ENCODE results near the gene ATP11B.

The ATP11B gene

DNA sequence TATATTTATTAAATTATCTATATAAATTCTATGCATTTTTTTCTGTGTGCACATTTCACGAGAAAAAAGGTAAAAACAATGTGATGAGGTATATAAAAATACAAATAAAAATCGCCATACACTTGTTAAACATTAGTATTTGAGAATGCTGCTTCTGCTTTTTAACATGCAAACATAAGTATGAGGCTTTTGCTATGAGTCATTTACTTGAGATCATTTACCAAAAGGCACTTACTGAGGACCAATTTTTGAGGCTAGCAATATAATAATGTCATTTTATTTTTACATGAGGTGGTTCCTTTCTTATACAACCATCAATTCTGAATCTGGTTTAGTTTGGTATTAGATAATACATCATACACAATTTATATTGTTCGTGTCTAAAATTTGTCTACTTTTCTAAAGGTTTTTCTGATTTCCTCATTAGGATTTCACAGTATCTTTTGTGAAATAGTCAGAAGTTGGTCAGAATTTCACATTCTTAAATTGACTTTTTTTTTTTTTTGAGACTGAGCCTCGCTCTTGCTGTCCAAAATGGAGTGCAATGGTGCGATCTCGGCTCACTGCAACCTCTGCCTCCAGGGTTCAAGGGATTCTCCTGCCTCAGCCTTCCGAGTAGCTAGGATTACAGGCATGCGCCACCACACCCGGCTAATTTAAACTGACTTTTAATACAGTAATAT is 161.4 kb downstream of the ATP11B start:
- DNase-seq (ENCODE audit: low spot score): no peak

DNA sequence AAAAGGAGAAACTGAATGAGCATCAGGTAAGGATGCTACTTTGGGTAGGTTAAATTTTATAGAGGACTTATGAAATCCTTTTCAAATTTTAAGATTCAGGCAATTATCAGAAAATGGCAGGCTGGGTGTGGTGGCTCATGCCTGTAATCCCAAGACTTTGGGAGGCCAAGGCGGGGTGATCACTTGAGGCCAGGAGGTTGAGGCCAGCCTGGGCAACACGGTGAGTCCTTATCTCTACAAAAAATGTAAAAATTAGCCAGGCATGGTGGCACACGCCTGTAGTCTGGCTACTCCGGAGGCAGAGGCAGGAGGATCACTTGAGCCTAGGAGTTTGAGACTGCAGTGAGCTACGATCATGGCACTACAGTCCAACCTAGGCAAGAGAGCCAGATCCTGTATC is 163.9 kb downstream of the ATP11B start:
- DNase-seq (ENCODE audit: low spot score): no peak

DNA sequence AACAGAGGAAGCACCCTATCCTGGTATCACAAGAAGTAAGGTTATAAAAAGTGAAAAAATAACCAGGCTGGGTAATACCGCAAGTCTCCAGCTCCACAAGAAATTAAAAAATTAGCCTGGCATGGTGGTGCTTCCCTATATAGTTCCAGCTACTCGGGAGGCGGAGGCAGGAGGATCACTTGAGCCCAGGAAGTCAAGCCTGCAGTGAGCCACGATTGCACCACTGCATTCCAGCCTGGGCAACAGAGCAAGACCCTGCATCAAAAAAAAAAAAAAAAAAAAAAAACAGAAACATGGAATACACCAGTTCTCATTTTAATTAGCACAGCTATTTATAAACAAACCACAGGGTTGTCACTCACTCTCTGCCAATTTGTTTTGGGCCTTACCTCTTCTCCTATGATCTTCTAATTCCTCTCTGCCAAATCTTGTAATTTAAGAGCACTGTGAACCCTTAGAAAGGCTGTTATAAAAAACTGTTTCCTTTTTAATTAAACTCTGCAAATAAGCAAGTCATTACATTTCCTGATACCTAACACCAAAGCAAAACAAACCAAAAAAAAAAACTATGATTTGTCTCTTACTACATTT is 164.5 kb downstream of the ATP11B start:
- no peak for DNase-seq (ENCODE audit: low spot score)

DNA sequence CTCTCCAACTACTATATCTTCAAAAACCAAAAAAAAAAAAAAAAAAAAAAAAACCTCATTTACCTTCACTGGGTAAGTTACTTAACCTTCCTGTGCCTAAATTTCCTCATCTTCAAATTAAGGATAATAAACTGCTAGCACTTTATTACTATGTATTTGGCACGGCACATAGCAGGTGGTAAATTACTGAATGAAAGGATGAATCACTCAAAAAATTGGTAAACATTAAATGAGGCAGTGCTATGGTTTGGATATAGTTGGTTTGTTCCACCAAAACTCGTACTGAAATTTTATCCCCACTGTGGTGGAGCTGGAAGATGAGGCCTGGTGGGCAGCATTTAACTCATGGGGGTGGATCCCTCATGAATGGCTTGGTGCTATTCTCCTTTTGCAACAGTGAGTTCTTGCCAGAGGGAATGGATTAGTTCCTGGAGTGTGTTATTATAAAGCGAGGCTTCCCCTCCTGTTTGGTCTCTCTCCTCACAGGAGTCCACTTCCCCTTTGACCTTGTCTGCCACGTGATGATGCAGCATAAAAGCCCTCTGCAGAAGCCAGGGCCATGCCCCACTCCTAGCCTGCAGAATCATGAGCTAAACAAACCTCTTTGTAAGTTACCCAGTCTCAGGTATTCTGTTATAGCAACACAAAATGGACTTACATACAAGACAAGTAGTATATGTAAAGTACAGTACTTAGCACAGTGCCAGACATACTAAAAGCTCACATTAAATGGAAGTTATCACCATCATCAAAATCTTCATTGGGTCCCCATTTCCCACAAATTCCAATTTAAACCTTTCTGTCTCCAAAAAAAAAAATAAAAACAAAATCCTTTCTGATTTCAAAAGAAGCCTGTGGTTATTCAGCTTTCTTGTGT is 166.4 kb downstream of the ATP11B start:
- DNase-seq (ENCODE audit: low spot score): no peak

DNA sequence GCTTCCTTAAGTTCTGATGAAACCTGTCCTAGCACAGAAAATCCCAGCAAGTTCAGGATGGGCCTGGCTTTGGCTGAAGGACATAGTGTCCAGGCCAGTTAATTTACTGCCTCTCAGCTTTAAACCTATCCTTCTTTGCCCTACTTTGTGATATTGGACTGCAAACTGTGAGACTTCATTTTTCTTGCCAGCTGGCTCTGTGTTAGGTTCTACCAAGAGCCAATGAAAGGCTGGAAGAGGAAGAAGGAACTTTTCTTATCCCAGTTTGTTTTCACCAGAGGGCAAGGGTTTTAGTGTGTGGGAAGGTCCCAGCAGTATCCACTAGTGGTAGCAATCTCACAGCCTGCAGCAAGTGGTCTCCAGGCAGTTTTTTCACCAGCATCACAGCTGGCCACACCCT is 168.9 kb downstream of the ATP11B start:
- no peak for DNase-seq (ENCODE audit: low spot score)

DNA sequence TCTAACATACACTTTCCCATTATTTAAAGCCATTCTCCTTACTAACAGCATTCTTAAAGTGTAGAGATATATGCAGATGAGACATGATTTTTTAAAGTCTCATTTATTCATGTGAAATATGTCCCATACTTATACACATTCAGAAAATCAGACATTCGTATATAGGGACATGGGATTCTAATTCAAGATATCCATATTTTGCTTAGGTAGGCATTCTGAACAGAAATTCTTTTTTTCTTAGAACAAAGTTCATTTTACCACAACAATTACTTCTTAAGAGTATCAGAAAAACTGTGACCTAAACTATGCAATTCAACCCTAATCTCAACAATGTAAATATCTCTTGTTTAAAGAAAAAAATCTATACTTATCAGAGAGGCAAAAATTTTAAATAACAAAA is 170.9 kb downstream of the ATP11B start:
- no peak for DNase-seq (ENCODE audit: low spot score)

DNA sequence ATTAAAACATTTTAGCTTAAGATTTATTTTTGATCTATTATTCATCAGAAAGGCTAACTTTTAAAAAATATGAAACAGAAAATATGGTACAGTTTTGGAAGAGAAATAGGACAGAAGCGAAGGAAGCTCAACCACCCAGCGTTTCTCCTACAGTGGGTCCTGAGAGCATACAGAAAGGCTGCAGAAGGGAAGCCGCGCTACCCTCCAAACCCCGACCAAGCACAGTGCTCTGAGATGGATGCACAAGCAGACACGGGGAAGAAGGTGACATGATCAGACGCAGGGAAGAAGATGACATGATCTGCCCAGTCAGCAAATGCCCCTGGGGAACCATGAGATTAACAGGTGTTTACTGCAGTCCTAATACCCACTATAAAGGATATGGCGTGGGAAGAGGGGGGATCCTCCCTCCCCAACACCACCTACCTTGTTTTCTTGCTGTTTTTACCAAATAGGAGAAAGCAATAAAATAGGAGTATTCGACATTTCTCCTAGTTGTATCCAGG is 172.6 kb downstream of the ATP11B start:
- no peak for DNase-seq (ENCODE audit: low spot score)

DNA sequence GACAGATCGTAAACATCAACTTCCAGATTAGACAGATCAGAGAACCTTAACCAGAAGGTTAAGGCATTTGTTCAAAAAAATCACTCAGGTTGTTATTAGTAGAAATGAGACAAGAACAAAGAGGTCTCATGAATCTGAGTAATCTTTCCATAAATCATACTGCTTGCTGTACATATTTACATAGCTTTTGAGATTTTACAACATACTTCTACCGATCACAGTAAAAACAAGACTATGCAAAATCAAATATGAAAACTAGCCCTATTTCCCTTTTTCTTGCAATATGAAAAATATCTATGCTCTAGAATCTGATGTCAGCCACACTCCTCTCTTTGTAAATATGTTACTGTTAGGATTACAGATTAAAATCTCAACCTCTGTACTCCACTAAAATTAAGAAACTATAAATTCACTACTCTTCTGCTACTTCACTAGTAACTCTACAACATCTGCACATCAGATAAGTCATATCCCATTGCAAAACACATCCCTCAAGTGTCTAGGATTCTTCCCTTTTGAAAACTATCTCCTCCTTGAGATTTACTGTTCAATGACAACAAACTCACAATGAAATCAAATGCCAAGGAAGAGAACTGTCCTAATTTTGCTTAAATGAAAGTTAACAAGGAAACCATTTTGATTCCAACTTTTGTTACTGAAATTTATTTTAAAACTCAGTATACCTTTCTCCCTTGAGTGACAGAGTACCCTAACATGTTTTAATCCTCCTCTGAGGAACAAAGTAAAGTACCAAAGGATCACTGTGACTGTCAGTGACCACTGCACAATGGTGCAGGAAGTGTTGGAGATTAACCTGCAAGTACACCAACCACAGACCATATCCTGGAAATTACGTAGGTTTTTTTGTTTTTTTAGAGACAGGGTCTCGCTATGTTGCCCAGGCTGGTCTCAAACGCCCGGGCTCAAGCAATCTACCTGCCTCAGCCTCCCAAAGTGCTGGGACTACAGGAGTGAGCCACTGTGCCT is 174.2 kb downstream of the ATP11B start:
- no peak for DNase-seq (ENCODE audit: low spot score)

DNA sequence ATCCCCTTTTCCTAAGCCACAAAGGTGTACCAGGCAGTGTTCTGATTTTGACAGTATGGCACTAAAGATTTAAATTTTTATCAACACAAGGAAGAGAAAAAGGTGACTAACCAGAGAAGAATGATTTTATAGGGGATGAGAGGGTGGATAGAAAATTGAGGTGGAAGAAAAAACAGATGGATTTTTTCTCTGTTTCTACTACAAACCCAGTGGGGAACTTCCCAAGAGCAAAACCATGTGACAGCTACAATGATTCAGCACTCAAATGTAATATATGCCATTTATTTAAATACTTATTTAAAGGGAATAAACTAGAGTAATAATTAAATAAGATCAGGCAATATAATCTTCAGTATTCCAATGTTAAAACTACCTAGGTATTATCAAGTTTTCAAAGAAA is 176.0 kb downstream of the ATP11B start:
- no peak for DNase-seq (ENCODE audit: low spot score)

DNA sequence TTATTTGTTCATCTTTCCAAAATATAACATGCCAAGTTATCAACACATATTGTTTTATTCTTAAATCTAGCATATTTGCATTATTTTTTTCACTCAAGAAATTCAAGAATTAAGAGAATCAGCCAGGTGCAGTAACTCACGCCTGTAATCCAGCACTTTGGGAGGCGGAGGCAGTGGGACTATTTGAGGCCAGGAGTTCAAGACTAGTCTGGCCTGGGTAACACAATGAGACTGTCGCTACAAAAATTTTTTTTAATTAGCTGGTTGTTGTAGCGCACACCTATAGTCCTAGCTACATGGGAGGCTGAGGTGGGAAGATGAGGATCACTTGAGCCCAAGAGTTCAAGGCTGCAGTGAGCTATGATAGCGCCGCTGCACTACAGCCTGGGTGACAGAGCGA is 176.5 kb downstream of the ATP11B start:
- no peak for DNase-seq (ENCODE audit: low spot score)

DNA sequence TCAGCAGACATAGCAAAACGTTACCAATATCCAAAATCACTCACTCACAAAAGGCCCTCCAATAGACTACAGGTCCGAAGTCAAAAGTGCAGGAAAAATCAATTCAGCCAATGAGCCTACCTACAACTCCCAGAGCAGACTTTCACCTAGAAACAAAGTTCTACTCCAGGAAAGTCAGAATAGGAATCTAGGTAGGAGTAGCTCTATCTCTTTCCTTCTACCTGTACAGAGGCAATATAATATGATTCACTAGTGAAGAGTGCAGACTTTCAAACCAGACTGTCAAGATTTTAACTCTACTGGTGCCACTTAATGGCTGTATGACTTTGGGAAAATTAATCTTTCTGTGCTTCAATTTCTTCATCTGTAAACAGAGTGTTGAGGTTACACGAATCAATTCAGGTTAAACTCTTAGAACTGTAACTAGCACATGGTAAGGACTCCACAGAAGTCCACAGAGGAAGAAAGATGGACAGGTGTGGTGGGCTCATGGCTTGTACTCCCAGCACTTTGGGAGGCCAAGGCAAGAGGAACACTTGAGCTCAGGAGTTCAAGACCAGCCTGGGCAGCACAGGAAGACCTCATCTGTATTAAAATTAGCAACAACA is 177.6 kb downstream of the ATP11B start:
- no peak for DNase-seq (ENCODE audit: low spot score)
